Osteoblast (primary cell): ENCODE results near the gene ZFHX3. TPM values are rescaled to one million over a fixed set of nuclear protein-coding genes. Genes with fewer than 3 reads are reported as not detected.

Source experiments
- DNase-seq: peaks from one replicate; pipeline ENCODE4 v3.0.0; 2011; ENCODE audit warnings: low spot score, mixed read lengths; ENCODE audit not compliant: insufficient read length; ENCODE audit errors: missing footprints
- H2AFZ ChIP-seq: 2 replicates; pipeline ENCODE4 v1.6.0; 2011; ENCODE audit warnings: mild to moderate bottlenecking, low read length
- H3K27ac ChIP-seq: 2 replicates; pipeline ENCODE4 v1.5.1; 2011; ENCODE audit warnings: mild to moderate bottlenecking, low read depth, low read length, moderate library complexity
- H3K27me3 ChIP-seq: 2 replicates; pipeline ENCODE4 v1.6.0; 2012; ENCODE audit warnings: mild to moderate bottlenecking, control low read depth, inconsistent platforms, low read length, moderate library complexity; ENCODE audit not compliant: insufficient read depth
- H3K36me3 ChIP-seq: 2 replicates; pipeline ENCODE4 v1.5.1; 2011; ENCODE audit warnings: mild to moderate bottlenecking, low read length, control low read depth, moderate library complexity; ENCODE audit not compliant: insufficient read depth
- H3K4me1 ChIP-seq: 2 replicates; pipeline ENCODE4 v1.5.1; 2011; ENCODE audit warnings: mild to moderate bottlenecking, low read length, control low read depth, moderate library complexity; ENCODE audit not compliant: insufficient read depth
- H3K4me2 ChIP-seq: 2 replicates; pipeline ENCODE4 v1.6.0; 2011; ENCODE audit warnings: mild to moderate bottlenecking, low read length; ENCODE audit not compliant: insufficient read depth
- H3K4me3 ChIP-seq: fragments of 200-600 bp; sonication (generic); 3 replicates; pipeline ENCODE4 v1.5.1; 2012; ENCODE audit warnings: mild to moderate bottlenecking, low read length, inconsistent platforms; ENCODE audit not compliant: insufficient read depth
- H3K79me2 ChIP-seq: 2 replicates; pipeline ENCODE4 v1.6.0; 2012; ENCODE audit warnings: mild to moderate bottlenecking, low read length, control low read depth, inconsistent platforms; ENCODE audit not compliant: insufficient read depth
- H3K9me3 ChIP-seq: 2 replicates; pipeline ENCODE4 v1.5.1; 2011; ENCODE audit warnings: low read depth, low read length, control low read depth
- H4K20me1 ChIP-seq: 2 replicates; pipeline ENCODE4 v1.6.0; 2012; ENCODE audit warnings: mild to moderate bottlenecking, low read length, control low read depth; ENCODE audit not compliant: insufficient read depth
- CTCF ChIP-seq: IDR thresholded peaks from 2 replicates; pipeline ENCODE4 v1.5.1; 2011; ENCODE audit warnings: mild to moderate bottlenecking, low read depth, low read length, moderate library complexity; ENCODE audit errors: extremely low read depth
- total RNA-seq: library from RNA; depleted of rRNA; stranded (reverse); fragments of >200 nt; gene quantifications from 2 replicates; pipeline ENCODE4 v1.2.3, GENCODE V29; 2012

ZFHX3 gene
- total RNA-seq, 1 donor, result 14.5 TPM

- Histone ChIP-seq H3K36me3 (no peaks in the 10 kb centered on the region), H4K20me1 (peaks cover 37% of the 10 kb centered on the region), H3K27ac (no peak overlapping the region), H3K27me3 (no peaks in the 10 kb centered on the region), H3K79me2 (peaks cover 78% of the 10 kb centered on the region), H3K4me1 (peaks cover 28% of the 10 kb centered on the region), H3K4me3 (no peak overlapping the region), H3K4me2 (no peak overlapping the region), H2AFZ (no peak overlapping the region), H3K9me3 (no peaks in the 10 kb centered on the region)
- no peak for DNase-seq
- no peak for TF ChIP-seq CTCF
These were observed 115.1 kb downstream of the ZFHX3 start for GRCh38 chr16:72932677-72933335.

- H3K4me3 ChIP-seq, result peak overlapping the region; percentile 3
- peaks cover 33% of the 10 kb centered on the region for H3K4me1 ChIP-seq
- H3K36me3 ChIP-seq, result no peaks in the 10 kb centered on the region
- H3K79me2 ChIP-seq, result peaks cover 75% of the 10 kb centered on the region
- H4K20me1 ChIP-seq, result peaks cover 34% of the 10 kb centered on the region
- no peak overlapping the region for H2AFZ ChIP-seq
- H3K27ac ChIP-seq, result peak overlapping the region; percentile 81
- H3K27me3 ChIP-seq, result no peaks in the 10 kb centered on the region
- DNase-seq, result peak; percentile 62
- no peaks in the 10 kb centered on the region for H3K9me3 ChIP-seq
- H3K4me2 ChIP-seq, result peak overlapping the region; percentile 55
- TF ChIP-seq CTCF, result no peak
These were observed 115.9 kb downstream of the ZFHX3 start for GRCh38 chr16:72932050-72932449.

- TF ChIP-seq CTCF, result no peak
- Histone ChIP-seq H3K4me2 (peak overlapping the region; percentile 55), H3K9me3 (no peaks in the 10 kb centered on the region), H3K27ac (peak overlapping the region; percentile 81), H4K20me1 (peaks cover 46% of the 10 kb centered on the region), H3K4me3 (no peak overlapping the region), H3K4me1 (peaks cover 34% of the 10 kb centered on the region), H3K36me3 (no peaks in the 10 kb centered on the region), H3K27me3 (no peaks in the 10 kb centered on the region), H2AFZ (no peak overlapping the region), H3K79me2 (peaks cover 74% of the 10 kb centered on the region)
- no peak for DNase-seq
These were observed 117.5 kb downstream of the ZFHX3 start for GRCh38 chr16:72930396-72930795.

GRCh38 chr16:72928090-72928981 is 119.6 kb downstream of the ZFHX3 start:
- Histone ChIP-seq H4K20me1 (peaks cover 52% of the 10 kb centered on the region), H3K27ac (no peak overlapping the region), H3K4me3 (no peak overlapping the region), H3K79me2 (peaks cover 76% of the 10 kb centered on the region), H3K4me1 (peaks cover 24% of the 10 kb centered on the region), H2AFZ (no peak overlapping the region), H3K27me3 (no peaks in the 10 kb centered on the region), H3K36me3 (no peaks in the 10 kb centered on the region), H3K9me3 (no peaks in the 10 kb centered on the region), H3K4me2 (peak overlapping the region; percentile 69)
- no peak for DNase-seq
- no peak for TF ChIP-seq CTCF
